ENCODE results near the gene UBAC1. TPM values are rescaled to one million over a fixed set of nuclear protein-coding genes. Genes with fewer than 3 reads are reported as not detected.
A peak's percentile ranks its signal among the peaks of the same experiment; 100 is the strongest.

Gene UBAC1
- total RNA-seq, 5 donors from 2014 or later (not counting 1 experiment from before 2014, with no cell fraction given) = 25.9 to 37.3 (median 33.6) TPM

DNA sequence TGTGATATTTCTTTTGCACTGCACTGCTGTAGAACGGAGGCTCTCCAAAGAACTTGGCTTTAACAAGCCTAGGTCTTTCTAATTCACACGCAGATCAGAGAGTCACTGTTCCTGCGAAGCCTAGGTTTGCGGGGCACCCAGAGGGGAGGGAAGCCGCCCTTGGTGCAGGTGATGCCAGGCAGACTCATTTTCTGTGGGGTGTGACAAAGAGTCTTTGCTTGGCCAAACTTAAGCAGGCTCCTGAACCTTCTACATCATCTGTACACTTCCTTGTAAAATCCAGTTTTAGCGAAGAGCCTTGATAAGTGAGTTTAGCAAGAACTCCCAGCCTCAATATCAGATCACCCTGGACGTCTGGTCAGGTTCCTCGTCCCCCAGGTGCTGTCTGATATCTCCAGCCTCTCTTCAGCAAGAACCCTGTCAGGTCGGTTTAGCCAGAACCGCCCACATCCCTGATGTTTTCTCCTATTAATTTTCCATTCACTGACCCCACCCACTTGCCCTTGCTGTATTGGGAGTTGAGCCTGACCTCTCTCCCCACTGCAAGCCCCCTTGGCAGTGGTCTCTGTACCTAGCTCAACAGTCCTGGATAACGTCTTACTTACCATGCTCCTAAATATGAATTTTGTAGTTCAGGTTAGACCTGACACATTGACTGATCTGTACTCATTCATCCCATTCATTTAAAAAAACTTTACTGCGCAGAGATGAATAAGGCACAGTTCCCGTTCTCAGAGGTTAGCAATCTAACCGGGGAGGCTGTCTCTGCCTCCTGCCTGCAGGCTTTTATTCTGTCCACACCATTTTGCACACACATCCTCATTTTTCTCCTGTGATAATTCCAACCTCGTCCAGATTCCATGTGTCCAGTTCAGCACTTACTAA is 880 bp upstream of the UBAC1 start:
- no peaks in the 10 kb centered on the region for H3K27me3 Mint-ChIP-seq

GRCh38 chr9:135960411-135961276 is 529 bp downstream of the UBAC1 start:
- Histone ChIP-seq H3K4me3 (ENCODE audit: control insufficient read depth in 1 of 2, extremely low read depth in 1 of 2, low read length in 1 of 2) (peak overlapping the region; percentile 69 to 70), H3K27me3 (replicated peaks in 1 of 2; ENCODE audit: control insufficient read depth in 2 of 2, extremely low read depth in 1 of 2, insufficient read depth in 2 of 2, low read length in 1 of 2) (peaks cover 0 to 18% of the 10 kb centered on the region in 2 experiments), H3K27ac (ENCODE audit: low read length) (peak overlapping the region; percentile 9), H3K9me3 (no peaks in the 10 kb centered on the region), H3K4me1 (ENCODE audit: control insufficient read depth in 1 of 2, extremely low read depth in 1 of 2, insufficient read depth in 2 of 2, low read length in 2 of 2) (peaks cover 2 to 22% of the 10 kb centered on the region in 2 experiments), H3K36me3 (ENCODE audit: control insufficient read depth in 2 of 2, extremely low read depth in 1 of 2, insufficient read depth in 1 of 2, low read length in 1 of 2) (no peaks in the 10 kb centered on the region)
- WGBS (ENCODE audit: insufficient coverage) = under 1% methylated on average over 68 of the region's 74 CpGs
- CTCF ChIA-PET = interaction anchor here in 1 of 2 donors (1.0 kb wide), 1 partner anchor 162 kb away, joined by 3 read pairs; no protein-coding TSS in a partner anchor
- DNase-seq (peak in 2 of 35 experiments; percentile 11 to 40), ATAC-seq (replicated peaks in 1 of 4) (peak in 1 of 4 experiments; percentile 0)
- Mint-ChIP-seq H3K4me1 (peaks cover 35 to 42% (median 39%) of the 10 kb centered on the region in 3 donors), H3K27me3 (no peaks in the 10 kb centered on the region), H3K9me3 (no peaks in the 10 kb centered on the region), H3K4me3 (peak overlapping the region; percentile 82 to 90 (median 83)), H3K27ac (peak overlapping the region; percentile 7 to 16), H3K36me3 (no peaks in the 10 kb centered on the region)
- POLR2A ChIA-PET = no interaction called here

More for the DNA sequence above, 880 bp upstream of the UBAC1 start:
- WGBS (ENCODE audit: insufficient coverage) = 32% methylated on average over 7 of the region's 15 CpGs
- Mint-ChIP-seq H3K27ac (peak overlapping the region in 1 of 2 donors; percentile 74), H3K4me3 (peak overlapping the region; percentile 64 to 74 (median 69)), H3K9me3 (no peaks in the 10 kb centered on the region), H3K4me1 (peaks cover 32 to 35% (median 32%) of the 10 kb centered on the region in 3 donors), H3K36me3 (no peaks in the 10 kb centered on the region)
- no peaks in the 10 kb centered on the region for H3K36me3 ChIP-seq (ENCODE audit: control insufficient read depth in 2 of 2, extremely low read depth in 1 of 2, insufficient read depth in 1 of 2, low read length in 1 of 2)
- H3K4me1 ChIP-seq (ENCODE audit: control insufficient read depth in 1 of 2, extremely low read depth in 1 of 2, insufficient read depth in 2 of 2, low read length in 2 of 2) = peaks cover 2 to 30% of the 10 kb centered on the region in 2 experiments
- H3K4me3 ChIP-seq (ENCODE audit: control insufficient read depth in 1 of 2, extremely low read depth in 1 of 2, low read length in 1 of 2) = no peak overlapping the region
- DNase-seq (no peak), ATAC-seq (replicated peaks in 1 of 4) (no peak)
- H3K9me3 ChIP-seq = no peaks in the 10 kb centered on the region
- H3K27ac ChIP-seq (ENCODE audit: low read length) = no peak overlapping the region
- ChIA-PET POLR2A (no interaction called here), CTCF (interaction anchor here in 1 of 2 donors (1.0 kb wide), 1 partner anchor 160 kb away, joined by 3 read pairs; no protein-coding TSS in a partner anchor)
- peaks cover 0 to 23% of the 10 kb centered on the region in 2 experiments for H3K27me3 ChIP-seq (replicated peaks in 1 of 2; ENCODE audit: control insufficient read depth in 2 of 2, extremely low read depth in 1 of 2, insufficient read depth in 2 of 2, low read length in 1 of 2)

GRCh38 chr9:135959814-135960213 is 1.4 kb downstream of the UBAC1 start:
- Histone ChIP-seq H3K4me3 (ENCODE audit: control insufficient read depth in 1 of 2, extremely low read depth in 1 of 2, low read length in 1 of 2) (peak overlapping the region; percentile 69 to 70), H3K9me3 (no peaks in the 10 kb centered on the region), H3K4me1 (ENCODE audit: control insufficient read depth in 1 of 2, extremely low read depth in 1 of 2, insufficient read depth in 2 of 2, low read length in 2 of 2) (peaks cover 2 to 22% of the 10 kb centered on the region in 2 experiments), H3K27ac (ENCODE audit: low read length) (no peak overlapping the region), H3K36me3 (ENCODE audit: control insufficient read depth in 2 of 2, extremely low read depth in 1 of 2, insufficient read depth in 1 of 2, low read length in 1 of 2) (peaks cover 0 to 2% of the 10 kb centered on the region in 2 donors), H3K27me3 (replicated peaks in 1 of 2; ENCODE audit: control insufficient read depth in 2 of 2, extremely low read depth in 1 of 2, insufficient read depth in 2 of 2, low read length in 1 of 2) (peaks cover 0 to 10% of the 10 kb centered on the region in 2 experiments)
- Mint-ChIP-seq H3K4me3 (peak overlapping the region; percentile 82 to 90 (median 83)), H3K27ac (peak overlapping the region; percentile 1 to 7), H3K36me3 (peaks cover 4% of the 10 kb centered on the region), H3K4me1 (peaks cover 35 to 42% (median 39%) of the 10 kb centered on the region in 3 donors), H3K9me3 (no peaks in the 10 kb centered on the region), H3K27me3 (no peaks in the 10 kb centered on the region)
- DNase-seq (no peak), ATAC-seq (replicated peaks in 1 of 4) (no peak)
- ChIA-PET POLR2A (interaction anchor here in 1 of 2 donors (0.6 kb wide), 1 partner anchor 18 kb away, joined by 4 read pairs; no protein-coding TSS in a partner anchor), CTCF (no interaction called here)
- WGBS (ENCODE audit: insufficient coverage) = 94% methylated on average over 7 of the region's 9 CpGs

GRCh38 chr9:135958485-135958884 is 2.7 kb downstream of the UBAC1 start:
- no peak for DNase-seq
- Histone ChIP-seq H3K4me1 (ENCODE audit: control insufficient read depth in 1 of 2, extremely low read depth in 1 of 2, insufficient read depth in 2 of 2, low read length in 2 of 2) (peaks cover 2 to 22% of the 10 kb centered on the region in 2 experiments), H3K27me3 (replicated peaks in 1 of 2; ENCODE audit: control insufficient read depth in 2 of 2, extremely low read depth in 1 of 2, insufficient read depth in 2 of 2, low read length in 1 of 2) (peaks cover 0 to 6% of the 10 kb centered on the region in 2 experiments), H3K4me3 (ENCODE audit: control insufficient read depth in 1 of 2, extremely low read depth in 1 of 2, low read length in 1 of 2) (no peak overlapping the region), H3K36me3 (ENCODE audit: control insufficient read depth in 2 of 2, extremely low read depth in 1 of 2, insufficient read depth in 1 of 2, low read length in 1 of 2) (peaks cover 0 to 12% of the 10 kb centered on the region in 2 donors), H3K9me3 (no peaks in the 10 kb centered on the region), H3K27ac (ENCODE audit: low read length) (no peak overlapping the region)
- Mint-ChIP-seq H3K27me3 (no peaks in the 10 kb centered on the region), H3K27ac (no peak overlapping the region), H3K4me3 (peak overlapping the region in 1 of 3 donors; percentile 90), H3K36me3 (peaks cover 9% of the 10 kb centered on the region), H3K4me1 (peaks cover 35 to 42% (median 39%) of the 10 kb centered on the region in 3 donors), H3K9me3 (no peaks in the 10 kb centered on the region)
- ATAC-seq (replicated peaks in 1 of 4) = no peak
- WGBS (ENCODE audit: insufficient coverage) = no CpG with 5 or more reads among the region's 12 CpGs
- ChIA-PET CTCF (interaction anchor here in 1 of 2 donors (1.0 kb wide), 1 partner anchor 49 kb away, joined by 7 read pairs; no protein-coding TSS in a partner anchor), POLR2A (interaction anchor here in 1 of 2 donors (0.7 kb wide), 1 partner anchor 1660 kb away, joined by 6 read pairs; no protein-coding TSS in a partner anchor)

- ChIA-PET CTCF (no interaction called here), POLR2A (no interaction called here)
- DNase-seq (no peak), ATAC-seq (replicated peaks in 1 of 4) (no peak)
- no peak overlapping the region for H3K4me3 ChIP-seq (ENCODE audit: control insufficient read depth in 1 of 2, extremely low read depth in 1 of 2, low read length in 1 of 2)
- peaks cover 13% of the 10 kb centered on the region for H3K36me3 Mint-ChIP-seq
- no peaks in the 10 kb centered on the region for H3K9me3 ChIP-seq
- H3K4me1 ChIP-seq (ENCODE audit: control insufficient read depth in 1 of 2, extremely low read depth in 1 of 2, insufficient read depth in 2 of 2, low read length in 2 of 2) = peaks cover 2 to 22% of the 10 kb centered on the region in 2 experiments
- H3K27ac Mint-ChIP-seq = no peak overlapping the region
- no peaks in the 10 kb centered on the region for H3K27me3 ChIP-seq (replicated peaks in 1 of 2; ENCODE audit: control insufficient read depth in 2 of 2, extremely low read depth in 1 of 2, insufficient read depth in 2 of 2, low read length in 1 of 2)
- no peaks in the 10 kb centered on the region for H3K9me3 Mint-ChIP-seq
- H3K36me3 ChIP-seq (ENCODE audit: control insufficient read depth in 2 of 2, extremely low read depth in 1 of 2, insufficient read depth in 1 of 2, low read length in 1 of 2) = peaks cover 4 to 15% of the 10 kb centered on the region in 2 donors
- 90% methylated on average over 7 of the region's 9 CpGs for WGBS (ENCODE audit: insufficient coverage)
- peaks cover 33 to 37% (median 35%) of the 10 kb centered on the region in 3 donors for H3K4me1 Mint-ChIP-seq
- H3K27me3 Mint-ChIP-seq = no peaks in the 10 kb centered on the region
- H3K27ac ChIP-seq (ENCODE audit: low read length) = no peak overlapping the region
- H3K4me3 Mint-ChIP-seq = no peak overlapping the region
Observed at GRCh38 chr9:135957431-135957830, 3.7 kb downstream of the UBAC1 start.

DNA sequence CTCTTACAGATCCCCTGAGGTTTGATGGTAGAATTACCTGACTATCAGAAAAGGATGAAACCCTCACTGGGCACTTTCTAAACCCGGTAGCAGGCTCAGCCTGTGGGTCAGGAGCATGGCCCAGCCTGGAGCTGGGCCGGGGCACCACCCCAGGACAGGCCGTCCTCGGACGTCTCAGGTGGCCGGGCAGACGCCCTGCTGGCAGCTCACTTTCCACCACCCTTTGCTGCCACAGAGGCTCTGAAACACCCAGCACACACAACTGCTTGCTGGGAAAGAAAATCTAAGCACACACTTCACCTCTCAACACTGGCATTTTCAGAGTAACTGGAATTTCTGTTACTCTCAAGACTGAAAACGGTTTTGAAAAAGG is 4.4 kb downstream of the UBAC1 start:
- DNase-seq = no peak
- no peak for ATAC-seq (replicated peaks in 1 of 4)
- H3K4me1 Mint-ChIP-seq = peaks cover 27 to 31% (median 29%) of the 10 kb centered on the region in 3 donors
- H3K36me3 Mint-ChIP-seq = peaks cover 19% of the 10 kb centered on the region
- Histone ChIP-seq H3K27me3 (replicated peaks in 1 of 2; ENCODE audit: control insufficient read depth in 2 of 2, extremely low read depth in 1 of 2, insufficient read depth in 2 of 2, low read length in 1 of 2) (no peaks in the 10 kb centered on the region), H3K9me3 (no peaks in the 10 kb centered on the region), H3K27ac (ENCODE audit: low read length) (no peak overlapping the region), H3K4me3 (ENCODE audit: control insufficient read depth in 1 of 2, extremely low read depth in 1 of 2, low read length in 1 of 2) (no peak overlapping the region), H3K4me1 (ENCODE audit: control insufficient read depth in 1 of 2, extremely low read depth in 1 of 2, insufficient read depth in 2 of 2, low read length in 2 of 2) (peaks cover 2 to 19% of the 10 kb centered on the region in 2 experiments), H3K36me3 (ENCODE audit: control insufficient read depth in 2 of 2, extremely low read depth in 1 of 2, insufficient read depth in 1 of 2, low read length in 1 of 2) (peaks cover 9 to 20% of the 10 kb centered on the region in 2 donors)
- ChIA-PET POLR2A (no interaction called here), CTCF (interaction anchor here in 1 of 2 donors (0.5 kb wide), 1 partner anchor 16 kb away, joined by 7 read pairs; no protein-coding TSS in a partner anchor)
- 91% methylated on average over 7 of the region's 8 CpGs for WGBS (ENCODE audit: insufficient coverage)
- no peaks in the 10 kb centered on the region for H3K27me3 Mint-ChIP-seq
- no peaks in the 10 kb centered on the region for H3K9me3 Mint-ChIP-seq
- no peak overlapping the region for H3K4me3 Mint-ChIP-seq
- H3K27ac Mint-ChIP-seq = no peak overlapping the region

Measured in T-cell (primary cell).